GM23338 (cell line): ENCODE measurements around the gene CROCC2. TPM values are rescaled to one million over a fixed set of nuclear protein-coding genes. Genes with fewer than 3 reads are reported as not detected.

ENCODE experiments used
- ATAC-seq: fragments of 200-7000 bp; cut with Tn5 transposase; 3 replicates; pipeline ENCODE4 v1.9.1; 2020
- DNase-seq: peaks from one replicate; pipeline ENCODE4 v3.0.0-alpha.2; 2015; ENCODE audit warnings: low spot score
- H2AFZ ChIP-seq: fragments of 200-600 bp; sonication (generic); 2 replicates; pipeline ENCODE4 v1.8.0; 2016; ENCODE audit warnings: antibody characterized with exemption, mild to moderate bottlenecking, moderate library complexity
- H3F3A ChIP-seq: fragments of 200-600 bp; sonication (generic); replicated peaks from 2 replicates; pipeline ENCODE4 v1.8.0; 2017; ENCODE audit warnings: antibody characterized with exemption, mixed run types, low read depth
- H3K27ac ChIP-seq: fragments of 200-600 bp; sonication (generic); 2 replicates; pipeline ENCODE4 v1.6.1; 2016; ENCODE audit warnings: low read depth
- H3K27me3 ChIP-seq: fragments of 200-600 bp; sonication (generic); 2 replicates; pipeline ENCODE4 v1.8.0; 2016; ENCODE audit warnings: mild to moderate bottlenecking, mixed run types, moderate library complexity; ENCODE audit not compliant: insufficient read depth
- H3K36me3 ChIP-seq: fragments of 200-600 bp; sonication (generic); 2 replicates; pipeline ENCODE4 v1.8.0; 2016; ENCODE audit warnings: mild to moderate bottlenecking; ENCODE audit not compliant: insufficient read depth
- H3K4me1 ChIP-seq: fragments of 200-600 bp; sonication (generic); 2 replicates; pipeline ENCODE4 v1.8.0; 2016; ENCODE audit warnings: mild to moderate bottlenecking, moderate library complexity; ENCODE audit not compliant: insufficient read depth
- H3K4me2 ChIP-seq: fragments of 200-600 bp; sonication (generic); 2 replicates; pipeline ENCODE4 v1.7.1; 2017; ENCODE audit warnings: mixed run types
- H3K4me3 ChIP-seq: fragments of 200-600 bp; sonication (generic); 2 replicates; pipeline ENCODE4 v1.6.1; 2016; ENCODE audit warnings: mixed run types
- H3K79me2 ChIP-seq: fragments of 200-600 bp; sonication (generic); replicated peaks from 2 replicates; pipeline ENCODE4 v1.8.0; 2017; ENCODE audit warnings: mild to moderate bottlenecking; ENCODE audit not compliant: insufficient read depth
- H3K9me2 ChIP-seq: fragments of 200-600 bp; sonication (generic); 2 replicates; pipeline ENCODE4 v1.8.0; 2017; ENCODE audit not compliant: insufficient read depth
- H4K20me1 ChIP-seq: fragments of 200-600 bp; sonication (generic); replicated peaks from 2 replicates; pipeline ENCODE4 v1.8.0; 2017; ENCODE audit warnings: mild to moderate bottlenecking; ENCODE audit not compliant: insufficient read depth
- H3K27ac Mint-ChIP-seq: 2 replicates; pipeline ENCODE4 v1.8.0; 2020; ENCODE audit warnings: inconsistent platforms, mild to moderate bottlenecking, moderate library complexity, mixed read lengths
- H3K27me3 Mint-ChIP-seq: 3 replicates; pipeline ENCODE4 v1.8.0; 2022; ENCODE audit warnings: low read depth, mild to moderate bottlenecking, moderate library complexity, mixed read lengths, inconsistent platforms; ENCODE audit not compliant: insufficient read depth, poor library complexity
- H3K36me3 Mint-ChIP-seq: 3 replicates; pipeline ENCODE4 v1.8.0; 2021; ENCODE audit warnings: low read depth, mild to moderate bottlenecking, inconsistent platforms, moderate library complexity, mixed read lengths
- H3K4me1 Mint-ChIP-seq: 3 replicates; pipeline ENCODE4 v1.8.0; 2020; ENCODE audit warnings: mild to moderate bottlenecking, inconsistent platforms, mixed read lengths
- H3K4me3 Mint-ChIP-seq: 3 replicates; pipeline ENCODE4 v1.8.0; 2021; ENCODE audit warnings: moderate library complexity, mild to moderate bottlenecking, inconsistent platforms, mixed read lengths
- H3K9me3 Mint-ChIP-seq: 3 replicates; pipeline ENCODE4 v1.8.0; 2020; ENCODE audit warnings: moderate library complexity, mild to moderate bottlenecking, inconsistent platforms, mixed read lengths
- EZH2 ChIP-seq: fragments of 200-600 bp; sonication (generic); IDR thresholded peaks from one replicate; pipeline ENCODE4 v1.8.0; 2017; ENCODE audit warnings: antibody characterized with exemption, mild to moderate bottlenecking, low read depth; ENCODE audit not compliant: unreplicated experiment
- EZH2phosphoT487 ChIP-seq: fragments of 200-600 bp; sonication (generic); IDR thresholded peaks from one replicate; pipeline ENCODE4 v1.8.1; 2018; ENCODE audit warnings: antibody characterized with exemption; ENCODE audit not compliant: unreplicated experiment
- NANOG ChIP-seq: IDR thresholded peaks from 2 replicates; pipeline ENCODE4 v1.6.1; 2016; ENCODE audit warnings: antibody characterized with exemption, borderline replicate concordance
- STAT1 ChIP-seq: IDR thresholded peaks from one replicate; pipeline ENCODE4 v1.6.1; 2016; ENCODE audit warnings: antibody characterized with exemption; ENCODE audit not compliant: unreplicated experiment
- polyA plus RNA-seq: library from polyadenylated mRNA; unstranded; fragments of >200 nt; fragmentation: Nextera tagmentation; extraction: Ambion mirVana; gene quantifications from 2 replicates; pipeline ENCODE4 v1.2.1, GENCODE V29; 2016
- total RNA-seq: library from RNA; depleted of rRNA; stranded (reverse); fragments of >200 nt; shearing (Covaris generic); gene quantifications from 2 replicates; pipeline ENCODE4 v1.2.3, GENCODE V29; 2014
- TF ChIP-seq, protein P1 (sequence below): fragments of 250-450 bp; sonication (Bioruptor Pico); IDR thresholded peaks from 2 replicates; pipeline ENCODE4 v1.5.0; 2020; ENCODE audit warnings: mild to moderate bottlenecking, moderate library complexity
- TF ChIP-seq, protein P2 (sequence below): IDR thresholded peaks from one replicate; pipeline ENCODE4 v1.6.1; 2018; ENCODE audit warnings: antibody characterized with exemption; ENCODE audit not compliant: unreplicated experiment

CROCC2 gene
- total and polyA plus RNA-seq, 2 experiments from 2014 or later, result not detected

DNA sequence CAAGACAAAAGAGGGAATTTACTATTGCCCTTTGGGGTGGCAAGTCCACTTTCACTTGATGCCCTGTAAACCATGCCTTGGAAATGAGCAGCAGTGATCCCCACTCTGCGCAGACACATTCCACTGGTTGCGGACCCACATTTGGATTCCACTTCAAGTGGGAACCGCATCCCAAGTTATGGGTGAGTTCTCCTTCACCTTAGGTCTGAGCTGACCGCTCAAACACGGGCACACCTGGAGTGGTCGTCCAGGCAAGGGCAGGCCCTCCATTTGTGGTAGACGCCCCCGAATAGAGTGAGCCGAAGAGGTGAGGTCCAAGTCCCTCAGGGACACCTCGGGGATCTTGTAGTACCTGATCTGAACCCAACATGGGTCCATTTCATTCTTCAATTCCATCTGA, 47.3 kb upstream of the CROCC2 start (continued):
- TF ChIP-seq, protein P1, sequence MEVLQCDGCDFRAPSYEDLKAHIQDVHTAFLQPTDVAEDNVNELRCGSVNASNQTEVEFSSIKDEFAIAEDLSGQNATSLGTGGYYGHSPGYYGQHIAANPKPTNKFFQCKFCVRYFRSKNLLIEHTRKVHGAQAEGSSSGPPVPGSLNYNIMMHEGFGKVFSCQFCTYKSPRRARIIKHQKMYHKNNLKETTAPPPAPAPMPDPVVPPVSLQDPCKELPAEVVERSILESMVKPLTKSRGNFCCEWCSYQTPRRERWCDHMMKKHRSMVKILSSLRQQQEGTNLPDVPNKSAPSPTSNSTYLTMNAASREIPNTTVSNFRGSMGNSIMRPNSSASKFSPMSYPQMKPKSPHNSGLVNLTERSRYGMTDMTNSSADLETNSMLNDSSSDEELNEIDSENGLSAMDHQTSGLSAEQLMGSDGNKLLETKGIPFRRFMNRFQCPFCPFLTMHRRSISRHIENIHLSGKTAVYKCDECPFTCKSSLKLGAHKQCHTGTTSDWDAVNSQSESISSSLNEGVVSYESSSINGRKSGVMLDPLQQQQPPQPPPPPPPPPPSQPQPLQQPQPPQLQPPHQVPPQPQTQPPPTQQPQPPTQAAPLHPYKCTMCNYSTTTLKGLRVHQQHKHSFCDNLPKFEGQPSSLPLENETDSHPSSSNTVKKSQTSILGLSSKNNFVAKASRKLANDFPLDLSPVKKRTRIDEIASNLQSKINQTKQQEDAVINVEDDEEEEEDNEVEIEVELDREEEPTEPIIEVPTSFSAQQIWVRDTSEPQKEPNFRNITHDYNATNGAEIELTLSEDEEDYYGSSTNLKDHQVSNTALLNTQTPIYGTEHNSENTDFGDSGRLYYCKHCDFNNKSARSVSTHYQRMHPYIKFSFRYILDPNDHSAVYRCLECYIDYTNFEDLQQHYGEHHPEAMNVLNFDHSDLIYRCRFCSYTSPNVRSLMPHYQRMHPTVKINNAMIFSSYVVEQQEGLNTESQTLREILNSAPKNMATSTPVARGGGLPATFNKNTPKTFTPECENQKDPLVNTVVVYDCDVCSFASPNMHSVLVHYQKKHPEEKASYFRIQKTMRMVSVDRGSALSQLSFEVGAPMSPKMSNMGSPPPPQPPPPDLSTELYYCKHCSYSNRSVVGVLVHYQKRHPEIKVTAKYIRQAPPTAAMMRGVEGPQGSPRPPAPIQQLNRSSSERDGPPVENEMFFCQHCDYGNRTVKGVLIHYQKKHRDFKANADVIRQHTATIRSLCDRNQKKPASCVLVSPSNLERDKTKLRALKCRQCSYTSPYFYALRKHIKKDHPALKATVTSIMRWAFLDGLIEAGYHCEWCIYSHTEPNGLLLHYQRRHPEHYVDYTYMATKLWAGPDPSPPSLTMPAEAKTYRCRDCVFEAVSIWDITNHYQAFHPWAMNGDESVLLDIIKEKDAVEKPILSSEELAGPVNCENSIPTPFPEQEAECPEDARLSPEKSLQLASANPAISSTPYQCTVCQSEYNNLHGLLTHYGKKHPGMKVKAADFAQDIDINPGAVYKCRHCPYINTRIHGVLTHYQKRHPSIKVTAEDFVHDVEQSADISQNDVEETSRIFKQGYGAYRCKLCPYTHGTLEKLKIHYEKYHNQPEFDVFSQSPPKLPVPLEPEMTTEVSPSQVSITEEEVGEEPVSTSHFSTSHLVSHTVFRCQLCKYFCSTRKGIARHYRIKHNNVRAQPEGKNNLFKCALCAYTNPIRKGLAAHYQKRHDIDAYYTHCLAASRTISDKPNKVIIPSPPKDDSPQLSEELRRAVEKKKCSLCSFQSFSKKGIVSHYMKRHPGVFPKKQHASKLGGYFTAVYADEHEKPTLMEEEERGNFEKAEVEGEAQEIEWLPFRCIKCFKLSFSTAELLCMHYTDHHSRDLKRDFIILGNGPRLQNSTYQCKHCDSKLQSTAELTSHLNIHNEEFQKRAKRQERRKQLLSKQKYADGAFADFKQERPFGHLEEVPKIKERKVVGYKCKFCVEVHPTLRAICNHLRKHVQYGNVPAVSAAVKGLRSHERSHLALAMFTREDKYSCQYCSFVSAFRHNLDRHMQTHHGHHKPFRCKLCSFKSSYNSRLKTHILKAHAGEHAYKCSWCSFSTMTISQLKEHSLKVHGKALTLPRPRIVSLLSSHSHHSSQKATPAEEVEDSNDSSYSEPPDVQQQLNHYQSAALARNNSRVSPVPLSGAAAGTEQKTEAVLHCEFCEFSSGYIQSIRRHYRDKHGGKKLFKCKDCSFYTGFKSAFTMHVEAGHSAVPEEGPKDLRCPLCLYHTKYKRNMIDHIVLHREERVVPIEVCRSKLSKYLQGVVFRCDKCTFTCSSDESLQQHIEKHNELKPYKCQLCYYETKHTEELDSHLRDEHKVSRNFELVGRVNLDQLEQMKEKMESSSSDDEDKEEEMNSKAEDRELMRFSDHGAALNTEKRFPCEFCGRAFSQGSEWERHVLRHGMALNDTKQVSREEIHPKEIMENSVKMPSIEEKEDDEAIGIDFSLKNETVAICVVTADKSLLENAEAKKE, result no peak
- no peak for TF ChIP-seq EZH2

DNA sequence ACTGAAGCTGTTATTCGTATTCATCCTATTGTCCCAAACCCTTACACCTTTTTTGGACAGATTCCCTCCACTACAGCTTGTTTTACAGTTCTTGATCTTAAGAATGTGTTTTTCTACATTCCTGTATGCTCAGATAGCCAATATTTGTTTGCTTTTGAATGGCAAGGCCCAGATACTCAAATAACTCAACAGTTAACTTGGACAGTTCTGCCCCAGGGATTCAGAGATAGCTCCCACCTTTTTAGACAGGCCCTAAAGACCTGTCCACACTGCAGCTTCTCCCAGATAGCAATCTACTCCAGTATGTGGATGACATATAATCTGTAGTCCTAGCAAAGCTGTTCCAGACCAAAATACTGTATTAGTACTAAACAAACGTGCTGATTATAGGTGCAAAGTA, 44.6 kb upstream of the CROCC2 start:
- H3K4me2 ChIP-seq, result no peak overlapping the region
- no peaks in the 10 kb centered on the region for H3K79me2 ChIP-seq
- H3K36me3 Mint-ChIP-seq, result no peaks in the 10 kb centered on the region
- H3K9me3 Mint-ChIP-seq, result no peaks in the 10 kb centered on the region
- no peaks in the 10 kb centered on the region for H3K4me1 ChIP-seq
- no peak overlapping the region for H3K27ac ChIP-seq
- no peak overlapping the region for H2AFZ ChIP-seq
- DNase-seq (no peak), ATAC-seq (no peak)
- no peaks in the 10 kb centered on the region for H3F3A ChIP-seq
- no peaks in the 10 kb centered on the region for H3K27me3 ChIP-seq
- H3K27me3 Mint-ChIP-seq, result peaks cover 4% of the 10 kb centered on the region
- no peak overlapping the region for H3K4me3 ChIP-seq
- no peak overlapping the region for H3K4me3 Mint-ChIP-seq
- H3K9me2 ChIP-seq, result no peaks in the 10 kb centered on the region
- no peaks in the 10 kb centered on the region for H3K36me3 ChIP-seq
- H3K4me1 Mint-ChIP-seq, result no peaks in the 10 kb centered on the region
- H3K27ac Mint-ChIP-seq, result no peak overlapping the region
- no peaks in the 10 kb centered on the region; the same call in 1 of the 2 replicates for H4K20me1 ChIP-seq
- TF ChIP-seq NANOG (no peak), STAT1 (no peak), EZH2phosphoT487 (no peak)
- TF ChIP-seq, protein P2, sequence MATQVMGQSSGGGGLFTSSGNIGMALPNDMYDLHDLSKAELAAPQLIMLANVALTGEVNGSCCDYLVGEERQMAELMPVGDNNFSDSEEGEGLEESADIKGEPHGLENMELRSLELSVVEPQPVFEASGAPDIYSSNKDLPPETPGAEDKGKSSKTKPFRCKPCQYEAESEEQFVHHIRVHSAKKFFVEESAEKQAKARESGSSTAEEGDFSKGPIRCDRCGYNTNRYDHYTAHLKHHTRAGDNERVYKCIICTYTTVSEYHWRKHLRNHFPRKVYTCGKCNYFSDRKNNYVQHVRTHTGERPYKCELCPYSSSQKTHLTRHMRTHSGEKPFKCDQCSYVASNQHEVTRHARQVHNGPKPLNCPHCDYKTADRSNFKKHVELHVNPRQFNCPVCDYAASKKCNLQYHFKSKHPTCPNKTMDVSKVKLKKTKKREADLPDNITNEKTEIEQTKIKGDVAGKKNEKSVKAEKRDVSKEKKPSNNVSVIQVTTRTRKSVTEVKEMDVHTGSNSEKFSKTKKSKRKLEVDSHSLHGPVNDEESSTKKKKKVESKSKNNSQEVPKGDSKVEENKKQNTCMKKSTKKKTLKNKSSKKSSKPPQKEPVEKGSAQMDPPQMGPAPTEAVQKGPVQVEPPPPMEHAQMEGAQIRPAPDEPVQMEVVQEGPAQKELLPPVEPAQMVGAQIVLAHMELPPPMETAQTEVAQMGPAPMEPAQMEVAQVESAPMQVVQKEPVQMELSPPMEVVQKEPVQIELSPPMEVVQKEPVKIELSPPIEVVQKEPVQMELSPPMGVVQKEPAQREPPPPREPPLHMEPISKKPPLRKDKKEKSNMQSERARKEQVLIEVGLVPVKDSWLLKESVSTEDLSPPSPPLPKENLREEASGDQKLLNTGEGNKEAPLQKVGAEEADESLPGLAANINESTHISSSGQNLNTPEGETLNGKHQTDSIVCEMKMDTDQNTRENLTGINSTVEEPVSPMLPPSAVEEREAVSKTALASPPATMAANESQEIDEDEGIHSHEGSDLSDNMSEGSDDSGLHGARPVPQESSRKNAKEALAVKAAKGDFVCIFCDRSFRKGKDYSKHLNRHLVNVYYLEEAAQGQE, result no peak
- TF ChIP-seq, protein P1, result no peak
